HepG2 (cell line): ENCODE measurements around the gene SLC25A48. TPM values are rescaled to one million over a fixed set of nuclear protein-coding genes. Genes with fewer than 3 reads are reported as not detected.
A peak's percentile ranks its signal among the peaks of the same experiment; 100 is the strongest.

Experiments
- ATAC-seq: fragments of 200-7000 bp; cut with Tn5 transposase; 3 replicates; pipeline ENCODE4 v1.9.1; 2020; ENCODE audit warnings: mild to moderate bottlenecking, moderate library complexity
- BruUV-seq: library from RNA; stranded (reverse); fragments of 400-500 nt; replicated peaks from 2 replicates; lab custom pipeline; 2021; lab: Mats Ljungman, UMichigan
- CTCF ChIA-PET: fragments of 300-600 bp; formaldehyde crosslinking; extraction: SDS; loops from one replicate; lab custom pipeline; 2021; ENCODE audit warnings: low total read pairs, inconsistent platforms, low intra/inter-chr PET ratio; lab: Yijun Ruan, JAX
- POLR2A ChIA-PET: fragments of 350-600 bp; sonication (Branson Sonifier 250); formaldehyde crosslinking; loops from one replicate; lab custom pipeline; 2020; ENCODE audit warnings: antibody characterized with exemption, inconsistent platforms; lab: Yijun Ruan, JAX
- DNase-seq: peaks from one replicate; pipeline ENCODE4 v3.0.0-alpha.2; 2015; ENCODE audit warnings: low spot score
- FAIRE-seq: peaks from 3 replicates; lab custom pipeline; 2011; peaks lifted over from hg19 to GRCh38; lab: Jason Lieb, UNC
- H2AFZ ChIP-seq: one replicate; pipeline ENCODE4 v1.6.1; 2011; ENCODE audit warnings: low read length, inconsistent platforms
- H3K27ac ChIP-seq: fragments of 300-600 bp; 3 replicates; pipeline ENCODE4 v1.8.0; 2011; ENCODE audit warnings: mixed run types, mild to moderate bottlenecking, mixed read lengths, low read length, inconsistent platforms; ENCODE audit not compliant: insufficient read depth; ENCODE audit errors: extremely low read length
- H3K27me3 ChIP-seq, 2 experiments: fragments of 200-600 bp in 1 of 2; 2 replicates in 1 of 2; 3 replicates in 1 of 2; pipeline versions ENCODE4 v1.6.0 to v1.8.0; 2011; ENCODE audit warnings: low read length in 2 of 2, mild to moderate bottlenecking in 2 of 2, moderate library complexity in 2 of 2, inconsistent platforms in 1 of 2; ENCODE audit not compliant: insufficient read depth in 2 of 2, control insufficient read depth in 1 of 2
- H3K36me3 ChIP-seq, 2 experiments: fragments of 200-600 bp in 1 of 2; replicated peaks in 1 of 2; 2 replicates in 1 of 2; 3 replicates in 1 of 2; pipeline versions ENCODE4 v1.5.1 to v1.8.0; 2011; ENCODE audit warnings: low read length in 2 of 2, inconsistent platforms in 1 of 2; ENCODE audit not compliant: insufficient read depth in 2 of 2, control insufficient read depth in 1 of 2
- H3K4me1 ChIP-seq: 2 replicates; pipeline ENCODE4 v1.5.1; 2012; ENCODE audit warnings: low read length, inconsistent platforms; ENCODE audit not compliant: insufficient read depth
- H3K4me2 ChIP-seq: 2 replicates; pipeline ENCODE4 v1.6.0; 2011; ENCODE audit warnings: low read depth, low read length, inconsistent platforms
- H3K4me3 ChIP-seq, 3 experiments: fragments of 200-600 bp in 1 of 3; sonication (generic), shearing (Covaris generic) in 1 of 3; replicated peaks in 1 of 3; 2 replicates each; pipeline ENCODE4 v1.5.1; 2011 to 2016; ENCODE audit warnings: low read length in 3 of 3, inconsistent platforms in 2 of 3, low read depth in 2 of 3, mild to moderate bottlenecking in 2 of 3, control low read depth in 1 of 3, mixed read lengths in 1 of 3; ENCODE audit not compliant: insufficient read depth in 1 of 3
- H3K79me2 ChIP-seq: one replicate; pipeline ENCODE4 v1.6.1; 2011; ENCODE audit warnings: low read length, inconsistent platforms; ENCODE audit not compliant: insufficient read depth
- H3K9ac ChIP-seq: 2 replicates; pipeline ENCODE4 v1.6.0; 2011; ENCODE audit warnings: mild to moderate bottlenecking, low read depth, low read length, inconsistent platforms; ENCODE audit not compliant: insufficient read depth
- H3K9me3 ChIP-seq: 2 replicates; pipeline ENCODE4 v1.5.1; 2012; ENCODE audit warnings: mild to moderate bottlenecking, low read length
- H4K20me1 ChIP-seq: 2 replicates; pipeline ENCODE4 v1.6.0; 2011; ENCODE audit warnings: inconsistent platforms, mild to moderate bottlenecking, low read length, moderate library complexity; ENCODE audit not compliant: insufficient read depth
- ARID3A ChIP-seq: IDR thresholded peaks from 2 replicates; pipeline ENCODE4 v1.6.1; 2012; ENCODE audit warnings: low read depth, low read length, improper control_type of control experiment
- CEBPG ChIP-seq: IDR thresholded peaks from 2 replicates; pipeline ENCODE4 v1.6.1; 2016
- DNMT3B ChIP-seq: conservative IDR thresholded peaks from 2 replicates; pipeline ENCODE4 v1.6.1; 2016; ENCODE audit warnings: missing biosample characterization, control low read depth
- HOXA5 ChIP-seq: sonication (generic); formaldehyde crosslinking; IDR thresholded peaks from 2 replicates; pipeline ENCODE4 v1.4.0; 2020; ENCODE audit warnings: missing genetic modification reagents
- HOXD1 ChIP-seq: sonication (generic); formaldehyde crosslinking; IDR thresholded peaks from 2 replicates; pipeline ENCODE4 v1.5.0; 2020; ENCODE audit warnings: missing genetic modification reagents
- MEIS2 ChIP-seq: sonication (generic); formaldehyde crosslinking; IDR thresholded peaks from 2 replicates; pipeline ENCODE4 v1.9.0; 2021; ENCODE audit warnings: mild to moderate bottlenecking, missing genetic modification reagents
- PATZ1 ChIP-seq: sonication (generic); formaldehyde crosslinking; IDR thresholded peaks from 2 replicates; pipeline ENCODE4 v1.4.0; 2020; ENCODE audit warnings: missing genetic modification reagents
- SAP130 ChIP-seq: IDR thresholded peaks from 2 replicates; pipeline ENCODE4 v1.6.1; 2016; ENCODE audit warnings: low read depth
- SP5 ChIP-seq: IDR thresholded peaks from 2 replicates; pipeline ENCODE4 v1.6.1; 2016; ENCODE audit warnings: low read depth, borderline replicate concordance
- ZNF800 ChIP-seq: sonication (generic); formaldehyde crosslinking; IDR thresholded peaks from 2 replicates; pipeline ENCODE4 v1.4.0; 2020; ENCODE audit warnings: missing genetic modification reagents
- WGBS: methylation state at CpG from one replicate; pipeline ENCODE4 v1.1.6; 2017; ENCODE audit warnings: low lambda C conversion rate; 5-methylcytosine and 5-hydroxymethylcytosine counted together
- in situ Hi-C: cut with HindIII; loops from 2 replicates; pipeline ENCODE4 v1.10.0; 2017; ENCODE audit warnings: low pct_unique_long_range_greater_than_20kb; ENCODE audit not compliant: extremely low pct_ligation_motif_present
- intact Hi-C: fragments of 100-400 bp; cut with micrococcal nuclease; formaldehyde crosslinking; loops from one replicate; pipeline ENCODE4 v1.10.0; 2022; ENCODE audit not compliant: unreplicated experiment
- polyA plus RNA-seq, 8 experiments: library from polyadenylated mRNA; depleted of rRNA in 3 of 8; stranded (reverse) in 7 of 8; unstranded in 1 of 8; fragments of >200 nt; fragmentation: Illumina TruSeq in 4 of 8; extraction: Trizol in 4 of 8; gene quantifications; 2 replicates each; pipeline versions ENCODE4 v1.2.1 to v1.2.3, GENCODE V29; 2011 to 2016; ENCODE audit warnings: low read depth in 4 of 8, missing spikeins in 1 of 8, mixed read lengths in 1 of 8; ENCODE audit not compliant: insufficient read depth in 1 of 8
- total RNA-seq, 5 experiments: library from RNA; depleted of rRNA; stranded (reverse); fragments of >200 nt; fragmentation: Illumina TruSeq; extraction: Trizol; gene quantifications; 2 replicates each; pipeline ENCODE4 v1.2.3, GENCODE V29; 2016; ENCODE audit warnings: low read depth in 1 of 5

SLC25A48 gene
- total and polyA plus RNA-seq, 2 of the 13 experiments (the other 11 are each of a cell fraction or from before 2014, with no cell fraction given): 0.17 to 4.5 TPM

GRCh38 chr5:135894789-135895188 is 60.3 kb downstream of the SLC25A48 start:
- H4K20me1 ChIP-seq: no peaks in the 10 kb centered on the region
- H3K9me3 ChIP-seq: no peaks in the 10 kb centered on the region
- no peaks in the 10 kb centered on the region for H3K36me3 ChIP-seq
- ATAC-seq (peak; percentile 80), DNase-seq (peak; percentile 70), FAIRE-seq (no peak)
- no peaks in the 10 kb centered on the region for H3K79me2 ChIP-seq
- H3K27me3 ChIP-seq: peaks cover 0 to 12% of the 10 kb centered on the region in 2 experiments; a peak in 3 of 5 replicates
- H3K4me2 ChIP-seq: no peak overlapping the region
- H2AFZ ChIP-seq: no peak overlapping the region
- POLR2A ChIA-PET: no interaction called here
- TF ChIP-seq MEIS2 (CRISPR knock-in tag) (0 out of 2 replicates have a peak, but pooled peaks have one; percentile 44), HOXD1 (peak; percentile 55; the same call in 1 of the 2 replicates), PATZ1 (CRISPR knock-in tag) (peak; percentile 44; the same call in 1 of the 2 replicates), SP5 (peak; percentile 47; the same call in 1 of the 2 replicates), DNMT3B (CRISPR knock-in tag) (no peak), ARID3A (peak; percentile 63; the same call in 1 of the 2 replicates), CEBPG (peak; percentile 42), SAP130 (CRISPR knock-in tag) (0 out of 2 replicates have a peak, but pooled peaks have one; percentile 36), HOXA5 (CRISPR knock-in tag) (peak; percentile 89), ZNF800 (no peak)
- TF ChIP-seq, all 625 proteins: peak for 8
- no peak overlapping the region for H3K27ac ChIP-seq
- no TSS peak for BruUV-seq
- in situ Hi-C loops: no loop called here
- H3K9ac ChIP-seq: no peak overlapping the region
- no peak overlapping the region for H3K4me3 ChIP-seq
- peaks cover 16% of the 10 kb centered on the region for H3K4me1 ChIP-seq
- intact Hi-C loops: loop anchor here (2.0 kb wide), 1 partner anchor 94 kb away; no protein-coding TSS in a partner anchor
- WGBS: 6% methylated on average over 2 of the region's 2 CpGs
- CTCF ChIA-PET: no interaction called here
